Measurements from ENCODE around the gene PBRM1.

PBRM1 gene

DNA sequence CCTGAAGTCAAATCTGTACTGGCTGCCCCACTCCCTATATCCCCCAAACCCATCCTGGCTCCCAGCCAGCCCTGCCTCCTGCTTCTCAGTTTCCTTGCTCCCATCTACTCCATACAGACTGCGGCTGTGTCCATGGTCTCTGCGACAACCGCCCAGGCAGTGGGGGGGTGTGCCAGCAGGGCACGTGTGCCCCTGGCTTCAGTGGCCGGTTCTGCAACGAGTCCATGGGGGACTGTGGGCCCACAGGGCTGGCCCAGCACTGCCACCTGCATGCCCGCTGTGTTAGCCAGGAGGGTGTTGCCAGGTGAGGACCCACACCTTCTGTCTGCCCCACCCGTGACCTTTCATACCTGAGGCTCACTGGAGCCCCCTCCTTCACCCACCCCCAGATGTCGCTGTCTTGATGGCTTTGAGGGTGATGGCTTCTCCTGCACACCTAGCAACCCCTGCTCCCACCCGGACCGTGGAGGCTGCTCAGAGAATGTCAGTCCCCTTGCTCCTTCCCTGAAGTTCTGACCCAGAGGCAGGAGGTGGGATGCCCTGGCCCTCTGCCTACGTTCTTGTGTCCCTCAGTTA lies 175.9 kb downstream of the PBRM1 start:
- DNase-seq (ENCODE audit: low read depth) = no peak

DNA sequence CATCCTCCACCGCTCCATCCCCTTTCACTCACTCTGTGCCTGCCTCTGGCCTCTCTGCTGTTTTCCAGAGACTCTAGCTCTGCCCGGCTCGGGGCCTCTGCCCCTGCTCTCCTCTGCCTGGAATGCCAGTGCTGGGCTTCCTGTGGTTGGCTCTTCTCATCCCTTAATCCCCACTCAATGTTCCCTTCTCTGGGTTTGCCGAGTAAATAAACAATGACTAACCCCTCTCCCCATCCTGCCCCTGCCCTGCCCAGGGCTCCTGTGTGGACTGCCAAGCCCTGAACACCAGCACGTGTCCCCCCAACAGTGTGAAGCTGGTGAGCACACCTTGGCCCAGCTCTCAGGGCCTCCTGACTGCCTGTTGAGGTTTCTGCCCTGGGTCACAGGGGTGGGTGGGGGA lies 178.4 kb downstream of the PBRM1 start:
- peak; percentile 10 for DNase-seq (ENCODE audit: low read depth)

DNA sequence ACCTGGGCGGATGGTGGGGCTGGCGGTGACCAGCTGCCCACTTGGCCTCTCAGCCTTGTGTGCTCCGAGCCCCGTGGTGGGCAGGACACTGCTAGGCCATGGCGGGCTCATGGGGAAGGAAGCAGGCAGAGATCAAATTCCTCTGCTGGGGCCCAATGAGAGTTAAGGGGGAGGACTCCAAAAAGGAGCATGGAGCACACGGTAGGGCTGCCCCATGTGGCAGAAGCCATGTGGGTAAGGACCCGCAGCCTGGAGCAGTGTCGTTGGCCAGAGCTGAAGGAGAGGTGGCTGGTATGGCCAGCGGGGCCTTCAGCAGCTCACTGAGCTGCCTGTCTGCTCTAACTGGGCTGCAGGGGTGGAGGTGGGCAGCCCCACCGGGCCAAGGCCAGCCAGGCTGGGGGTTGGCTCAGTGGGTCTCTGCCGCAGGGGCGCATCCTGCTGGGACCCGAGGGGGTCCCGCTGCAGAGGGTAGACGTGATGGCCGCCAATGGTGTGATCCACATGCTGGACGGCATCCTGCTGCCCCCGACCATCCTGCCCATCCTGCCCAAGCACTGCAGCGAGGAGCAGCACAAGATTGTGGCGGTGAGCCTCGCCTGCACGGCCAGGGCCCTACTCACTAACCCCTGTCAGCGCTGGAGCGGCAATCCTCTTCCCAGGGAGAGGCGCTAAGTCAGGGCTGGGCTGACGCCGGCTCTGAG lies 179.3 kb downstream of the PBRM1 start:
- DNase-seq (ENCODE audit: low read depth) = no peak

DNA sequence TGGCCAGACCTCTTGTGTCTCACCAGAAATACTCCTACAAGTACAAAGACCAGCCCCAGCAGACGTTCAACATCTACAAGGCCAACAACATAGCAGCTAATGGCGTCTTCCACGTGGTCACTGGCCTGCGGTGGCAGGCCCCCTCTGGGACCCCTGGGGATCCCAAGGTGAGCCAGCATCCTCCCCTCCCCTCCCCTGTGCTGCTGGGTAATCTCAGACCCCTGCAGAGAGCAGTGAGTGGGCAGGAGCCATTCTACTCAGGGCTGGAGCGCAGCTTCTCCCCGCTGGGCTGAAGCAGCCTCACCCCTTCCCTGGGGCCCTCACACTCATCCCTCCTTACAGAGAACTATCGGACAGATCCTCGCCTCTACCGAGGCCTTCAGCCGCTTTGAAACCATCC lies 180.7 kb downstream of the PBRM1 start:
- DNase-seq (ENCODE audit: low read depth) = no peak

DNA sequence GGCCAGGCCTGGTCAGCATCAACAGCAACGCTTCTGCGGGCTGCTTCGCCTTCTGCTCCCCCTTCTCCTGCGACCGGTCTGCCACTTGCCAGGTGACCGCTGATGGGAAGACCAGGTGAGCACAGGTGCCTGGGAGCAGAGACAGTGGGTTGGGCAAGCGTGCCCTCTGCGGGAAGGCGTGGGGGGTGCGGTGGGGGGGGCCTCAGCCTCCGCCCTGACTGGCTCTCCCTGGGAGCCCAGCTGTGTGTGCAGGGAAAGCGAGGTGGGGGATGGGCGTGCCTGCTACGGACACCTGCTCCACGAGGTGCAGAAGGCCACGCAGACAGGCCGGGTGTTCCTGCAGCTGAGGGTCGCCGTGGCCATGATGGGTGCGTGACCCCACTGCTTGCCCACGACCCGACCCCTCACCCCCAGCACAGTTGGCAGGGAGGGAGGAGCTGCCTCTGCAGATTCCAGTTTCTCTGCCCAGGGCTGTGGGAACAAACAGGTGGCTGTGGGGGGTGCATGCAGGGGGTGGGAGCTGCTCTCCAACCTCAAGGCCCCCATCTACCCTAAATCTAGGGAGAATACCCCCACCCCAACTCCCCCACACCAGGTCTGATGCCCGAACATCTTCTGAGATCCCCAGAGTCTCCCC lies 181.8 kb downstream of the PBRM1 start:
- no peak for DNase-seq (ENCODE audit: low read depth)

DNA sequence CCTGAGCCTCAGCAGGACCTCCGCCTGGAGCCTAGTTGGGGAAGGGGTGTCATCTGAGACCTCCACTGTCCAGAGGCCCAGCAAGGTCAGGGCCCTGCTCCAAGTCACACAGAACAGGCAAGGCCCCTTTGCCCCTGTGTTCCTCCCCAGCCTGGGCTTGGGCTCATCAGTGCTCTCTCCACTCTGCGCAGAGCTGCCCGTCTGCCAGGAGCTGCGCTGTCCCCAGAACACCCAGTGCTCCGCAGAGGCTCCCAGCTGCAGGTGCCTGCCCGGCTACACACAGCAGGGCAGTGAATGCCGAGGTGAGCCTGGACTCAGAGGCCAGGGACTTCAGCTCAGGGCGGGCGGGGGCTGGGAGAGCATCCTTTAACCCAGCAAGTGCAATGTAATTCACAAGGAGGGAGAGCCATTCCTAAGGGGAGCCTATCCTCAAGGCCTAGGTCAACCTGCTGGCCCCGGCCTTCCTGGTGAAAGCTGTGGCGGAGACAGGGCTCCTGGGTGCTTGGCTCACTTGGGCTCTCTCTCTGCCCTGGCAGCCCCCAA lies 182.8 kb downstream of the PBRM1 start:
- no peak for DNase-seq (ENCODE audit: low read depth)

DNA sequence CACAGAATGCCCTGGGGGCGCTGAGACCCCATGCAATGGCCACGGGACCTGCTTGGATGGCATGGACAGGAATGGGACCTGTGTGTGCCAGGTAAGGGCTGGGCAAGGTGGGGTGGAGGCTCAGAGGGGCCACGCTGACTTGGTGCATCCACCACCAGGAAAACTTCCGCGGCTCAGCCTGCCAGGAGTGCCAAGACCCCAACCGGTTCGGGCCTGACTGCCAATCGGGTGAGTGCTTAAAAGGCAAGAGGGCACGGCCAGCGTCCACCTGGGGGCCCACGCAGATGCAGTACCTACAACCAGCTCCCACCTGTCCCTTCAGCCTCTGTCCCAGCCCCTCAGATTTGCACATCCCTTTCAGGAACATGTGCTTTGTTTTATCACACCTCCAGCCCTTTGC lies 183.7 kb downstream of the PBRM1 start:
- no peak for DNase-seq (ENCODE audit: low read depth)

DNA sequence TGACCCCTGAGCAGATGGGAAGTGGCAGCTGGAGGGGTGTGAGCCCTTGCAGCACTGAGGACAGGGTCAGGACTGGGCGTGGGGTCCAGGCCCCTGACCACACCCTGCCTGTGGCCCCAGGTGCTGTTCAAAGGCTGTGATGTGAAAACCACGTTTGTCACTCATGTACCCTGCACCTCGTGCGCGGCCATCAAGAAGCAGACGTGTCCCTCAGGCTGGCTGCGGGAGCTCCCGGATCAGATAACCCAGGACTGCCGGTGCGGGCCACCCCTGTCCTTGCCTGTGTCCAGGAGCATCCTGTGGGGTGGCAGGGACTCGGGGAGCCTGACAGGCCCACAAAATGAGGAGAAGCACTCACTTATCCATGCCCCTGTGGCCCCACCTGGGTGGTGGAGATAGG lies 184.7 kb downstream of the PBRM1 start:
- no peak for DNase-seq (ENCODE audit: low read depth)

DNA sequence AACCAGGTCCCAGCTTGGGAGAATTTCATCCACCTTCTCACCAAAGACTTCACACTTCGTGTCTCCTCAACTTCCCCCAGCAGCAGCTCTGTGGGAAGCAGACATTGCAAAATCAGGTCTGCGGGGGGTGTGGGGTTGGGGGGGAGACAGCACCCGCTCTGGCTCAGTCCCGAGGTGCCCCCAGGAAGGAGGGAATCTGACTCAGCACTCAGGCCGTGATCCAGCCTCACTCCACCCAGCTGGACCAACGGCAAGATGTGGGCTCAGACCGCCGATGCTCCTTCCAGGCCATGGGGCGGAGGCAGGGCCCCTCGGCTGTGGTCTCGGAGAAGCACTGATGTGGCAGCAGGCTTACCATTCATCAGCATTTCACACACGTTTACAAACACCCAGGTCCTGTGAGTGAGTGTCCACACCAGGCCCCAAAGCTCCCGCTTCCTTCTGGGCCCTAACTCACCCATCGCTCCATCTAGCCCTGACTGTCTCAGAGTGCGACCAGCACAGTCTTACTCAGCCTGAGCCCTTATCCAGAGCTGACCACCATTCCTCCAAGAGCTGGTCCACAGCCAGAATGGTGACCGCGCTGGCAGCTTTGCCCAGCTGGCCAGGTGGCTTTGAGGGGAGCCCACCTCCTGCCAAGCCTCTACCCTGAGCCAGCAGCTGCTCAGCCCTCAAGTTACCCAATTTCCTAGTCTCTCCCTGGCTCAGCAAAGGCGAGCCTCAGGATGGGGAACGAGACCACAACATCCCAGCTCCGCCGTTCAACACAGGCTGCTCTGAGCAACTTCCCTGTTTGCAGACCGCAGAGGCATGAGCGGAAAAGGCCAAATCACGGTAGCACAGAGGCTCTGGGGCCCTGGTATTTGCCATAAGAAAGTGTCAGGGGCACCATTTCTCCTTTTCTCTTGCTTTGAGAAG lies 187.3 kb downstream of the PBRM1 start:
- DNase-seq (ENCODE audit: low read depth) = peak; percentile 83

DNA sequence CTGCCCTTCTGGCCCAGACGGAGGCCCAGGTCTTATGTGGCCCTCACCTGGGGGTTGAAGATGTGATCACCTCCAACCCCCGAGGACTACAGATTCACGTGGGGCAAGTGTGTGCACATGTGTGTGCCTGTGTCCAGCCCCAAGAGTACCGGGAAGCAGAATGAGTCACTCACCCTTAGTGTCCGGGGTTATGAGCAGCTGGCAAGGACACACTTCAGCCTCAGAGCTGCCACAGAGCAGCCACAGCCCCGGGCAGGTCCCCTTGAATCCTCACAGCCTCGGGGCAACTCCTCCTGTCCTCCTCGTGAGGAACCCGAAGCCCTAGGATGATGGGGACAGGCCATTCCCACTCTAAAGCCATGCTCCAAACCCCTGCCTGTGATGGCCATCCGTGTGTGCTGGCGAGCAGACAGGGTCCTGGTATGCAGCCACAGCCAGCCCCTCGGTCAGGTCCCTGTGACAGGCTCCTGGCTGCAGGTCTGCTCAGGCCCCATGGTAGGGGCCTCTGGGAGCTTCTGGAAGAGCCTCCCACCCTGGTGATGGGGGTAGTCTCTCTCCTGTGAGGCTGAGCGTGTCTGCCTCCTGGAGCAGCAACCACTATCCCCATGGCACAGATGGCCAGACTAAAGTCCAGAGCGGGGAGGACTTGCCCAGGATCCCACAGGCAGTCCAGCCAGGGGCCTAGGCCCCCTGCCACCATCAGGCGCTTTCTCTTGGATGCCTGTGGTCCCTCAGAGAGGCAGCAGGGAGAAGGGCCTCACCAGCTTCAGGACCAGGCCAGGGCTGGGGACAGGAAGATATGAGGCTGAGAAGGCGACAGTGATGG lies 189.7 kb downstream of the PBRM1 start:
- DNase-seq (ENCODE audit: low read depth) = peak; percentile 45

All from fibroblast of gingiva (primary cell).